Activated naive CD8-positive, alpha-beta T cell (primary cell): Measurements from ENCODE around the gene LYRM7.

ENCODE experiments used
- H3K27ac Mint-ChIP-seq: one replicate; pipeline ENCODE4 v1.8.0; 2021; ENCODE audit warnings: mixed read lengths
- H3K27me3 Mint-ChIP-seq: one replicate; pipeline ENCODE4 v1.8.0; 2021; ENCODE audit warnings: mixed read lengths
- H3K36me3 Mint-ChIP-seq: one replicate; pipeline ENCODE4 v1.8.0; 2021; ENCODE audit warnings: mixed read lengths
- H3K4me1 Mint-ChIP-seq: one replicate; pipeline ENCODE4 v1.8.0; 2021; ENCODE audit warnings: low read depth, mixed read lengths
- H3K4me3 Mint-ChIP-seq: one replicate; pipeline ENCODE4 v1.8.0; 2021; ENCODE audit warnings: mild to moderate bottlenecking, mixed read lengths
- H3K9me3 Mint-ChIP-seq: one replicate; pipeline ENCODE4 v1.8.0; 2021; ENCODE audit warnings: low read depth, mixed read lengths

The LYRM7 gene

GRCh38 chr5:131221888-131222287 is 51.1 kb downstream of the LYRM7 start:
- H3K4me1 Mint-ChIP-seq, result peaks cover 16% of the 10 kb centered on the region
- no peak overlapping the region for H3K27ac Mint-ChIP-seq
- H3K9me3 Mint-ChIP-seq, result no peaks in the 10 kb centered on the region
- no peak overlapping the region for H3K4me3 Mint-ChIP-seq
- H3K36me3 Mint-ChIP-seq, result no peaks in the 10 kb centered on the region
- H3K27me3 Mint-ChIP-seq, result no peaks in the 10 kb centered on the region

DNA sequence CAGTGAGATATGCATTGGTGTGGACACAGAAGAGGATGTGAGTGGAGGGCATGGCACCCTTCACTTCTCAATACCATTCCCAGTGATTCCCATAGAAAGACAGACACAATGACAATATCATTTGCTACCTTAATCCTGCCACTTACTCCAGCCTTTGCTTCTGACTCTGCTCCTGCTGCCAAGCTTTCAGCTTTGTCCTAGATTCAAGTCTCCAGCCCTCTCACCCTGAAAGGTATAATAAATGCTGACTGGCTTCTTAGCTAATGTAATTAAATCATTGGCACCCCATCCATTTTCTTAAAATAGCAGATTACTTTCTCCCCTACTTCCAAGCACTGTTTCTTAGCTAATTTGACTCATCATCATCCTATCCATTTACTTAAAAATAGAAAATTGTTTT is 52.0 kb downstream of the LYRM7 start:
- H3K4me1 Mint-ChIP-seq, result peaks cover 15% of the 10 kb centered on the region
- no peaks in the 10 kb centered on the region for H3K9me3 Mint-ChIP-seq
- no peak overlapping the region for H3K4me3 Mint-ChIP-seq
- H3K36me3 Mint-ChIP-seq, result no peaks in the 10 kb centered on the region
- no peak overlapping the region for H3K27ac Mint-ChIP-seq
- no peaks in the 10 kb centered on the region for H3K27me3 Mint-ChIP-seq

DNA sequence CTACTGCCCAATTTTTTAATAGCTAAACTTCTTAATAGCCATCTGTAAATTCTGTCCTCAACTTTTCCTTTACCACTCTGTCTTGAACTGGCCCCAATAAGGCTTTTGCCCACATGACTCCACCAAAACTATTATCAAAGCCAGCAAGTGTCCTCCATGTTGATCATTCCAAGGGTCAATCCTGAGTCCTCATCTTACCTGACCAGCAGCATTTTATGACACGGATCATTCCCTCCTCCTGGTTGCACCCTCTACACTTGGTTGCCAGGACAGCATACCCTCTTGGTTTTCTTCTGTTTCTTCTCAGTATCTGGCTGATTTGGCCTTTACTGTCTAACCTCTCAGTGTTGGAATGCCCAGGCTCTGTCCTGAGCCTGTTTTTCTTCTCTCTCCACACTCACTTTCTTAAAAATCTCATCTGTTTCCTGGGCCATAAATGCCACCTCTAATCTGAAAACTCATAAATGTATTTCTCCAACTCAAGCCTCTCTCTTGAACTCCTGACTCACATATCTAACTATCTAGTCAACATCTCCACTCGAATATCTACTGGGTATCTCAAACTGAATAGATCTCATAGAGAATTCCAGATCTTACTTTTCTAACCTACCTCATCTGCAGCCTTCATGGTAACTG is 53.1 kb downstream of the LYRM7 start:
- H3K4me3 Mint-ChIP-seq, result no peak overlapping the region
- H3K4me1 Mint-ChIP-seq, result peaks cover 10% of the 10 kb centered on the region
- H3K9me3 Mint-ChIP-seq, result no peaks in the 10 kb centered on the region
- no peak overlapping the region for H3K27ac Mint-ChIP-seq
- H3K36me3 Mint-ChIP-seq, result no peaks in the 10 kb centered on the region
- H3K27me3 Mint-ChIP-seq, result no peaks in the 10 kb centered on the region

DNA sequence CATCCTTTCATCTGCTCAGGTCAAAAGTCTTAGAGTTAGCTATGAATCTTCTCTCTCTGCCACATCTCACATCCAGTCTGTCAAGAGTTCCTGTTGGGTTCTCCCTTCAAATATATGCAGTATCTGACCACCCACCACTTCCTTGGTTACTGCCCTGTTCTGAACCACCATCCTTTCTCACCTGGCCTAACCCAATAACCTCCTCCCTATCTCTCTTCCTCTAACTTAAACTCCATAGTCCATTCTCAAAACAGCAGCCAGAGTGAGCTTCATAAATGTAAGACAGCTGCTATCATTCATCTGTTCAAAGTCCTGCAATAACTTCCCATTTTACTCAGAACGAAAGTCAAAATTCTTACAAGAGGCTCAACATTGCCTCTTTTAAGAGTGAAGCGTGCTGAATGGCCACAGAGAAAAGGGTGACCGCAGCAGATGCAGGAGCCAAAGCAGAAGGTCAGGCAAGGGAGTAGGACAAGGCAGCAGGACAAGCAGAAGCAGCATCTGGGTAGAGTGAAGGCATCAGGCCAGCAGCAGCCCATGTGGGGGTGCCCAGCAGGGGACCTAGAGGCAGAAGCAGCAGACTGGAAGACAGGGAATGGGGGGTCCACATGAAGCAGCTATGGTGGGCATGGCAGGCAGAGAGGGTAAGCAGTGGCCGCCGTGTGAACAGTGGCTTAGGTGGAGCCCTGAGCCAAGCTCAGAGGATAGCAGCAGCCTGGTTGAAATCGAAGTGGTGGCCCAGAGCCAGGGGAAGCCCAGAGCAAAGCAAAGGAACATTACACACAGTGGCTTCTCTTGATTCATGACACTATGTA is 53.9 kb downstream of the LYRM7 start:
- Mint-ChIP-seq H3K36me3 (no peaks in the 10 kb centered on the region), H3K4me1 (peaks cover 5% of the 10 kb centered on the region), H3K4me3 (no peak overlapping the region), H3K27me3 (no peaks in the 10 kb centered on the region), H3K9me3 (no peaks in the 10 kb centered on the region), H3K27ac (no peak overlapping the region)

DNA sequence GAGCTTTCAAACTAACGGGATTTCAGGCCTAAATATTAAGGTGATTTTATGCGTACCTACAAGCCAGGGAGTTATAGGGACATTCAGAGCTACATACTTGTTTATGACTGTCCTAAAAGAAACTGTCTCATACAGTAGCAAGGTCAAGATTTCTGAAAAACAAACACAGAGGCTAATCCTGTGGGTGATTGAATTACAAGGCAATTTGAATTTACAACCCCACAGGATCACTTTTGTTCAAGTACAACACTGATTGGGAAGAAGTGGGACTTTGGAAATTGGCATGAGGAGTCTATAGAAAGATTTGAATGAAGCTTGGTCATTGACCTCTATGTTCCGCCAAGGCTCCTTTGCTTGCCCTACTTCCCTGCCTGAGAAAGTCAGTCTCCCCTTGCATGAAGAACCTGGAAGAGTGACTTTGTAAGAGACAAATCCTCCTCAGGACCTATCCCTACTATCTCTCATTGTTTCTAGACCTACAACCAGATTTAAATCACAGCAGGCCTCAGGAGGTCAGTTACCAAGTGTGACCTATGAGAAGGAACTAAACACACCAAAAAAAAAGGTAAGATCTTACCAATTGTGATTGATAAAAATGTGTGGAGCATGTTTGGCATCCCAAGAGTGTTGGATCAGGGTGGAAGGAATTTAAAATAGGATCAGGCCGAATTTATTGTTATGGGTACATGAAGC is 54.7 kb downstream of the LYRM7 start:
- Mint-ChIP-seq H3K9me3 (no peaks in the 10 kb centered on the region), H3K27ac (no peak overlapping the region), H3K36me3 (no peaks in the 10 kb centered on the region), H3K4me3 (no peak overlapping the region), H3K4me1 (peaks cover 10% of the 10 kb centered on the region), H3K27me3 (no peaks in the 10 kb centered on the region)

DNA sequence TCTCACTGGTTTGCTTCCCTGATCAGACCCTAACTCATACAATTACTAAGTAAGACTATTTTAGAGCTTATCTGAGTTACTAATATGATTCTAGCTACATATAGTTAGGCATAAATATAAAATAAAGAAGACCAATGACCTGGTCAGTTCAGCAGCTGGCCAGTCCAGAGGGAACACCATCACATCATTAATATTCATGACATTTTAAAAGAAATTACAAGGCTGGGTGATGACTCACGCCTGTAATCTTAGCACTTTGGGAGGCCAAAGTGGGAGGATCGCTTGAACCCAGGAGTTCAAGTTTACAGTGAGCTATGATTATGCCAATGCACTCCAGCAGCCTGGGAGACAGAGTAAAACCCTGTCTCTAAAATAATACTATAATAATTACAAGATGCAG is 56.2 kb downstream of the LYRM7 start:
- no peaks in the 10 kb centered on the region for H3K9me3 Mint-ChIP-seq
- no peak overlapping the region for H3K4me3 Mint-ChIP-seq
- no peaks in the 10 kb centered on the region for H3K27me3 Mint-ChIP-seq
- H3K27ac Mint-ChIP-seq, result no peak overlapping the region
- H3K36me3 Mint-ChIP-seq, result no peaks in the 10 kb centered on the region
- H3K4me1 Mint-ChIP-seq, result peaks cover 16% of the 10 kb centered on the region

GRCh38 chr5:131228646-131229045 is 57.9 kb downstream of the LYRM7 start:
- H3K4me1 Mint-ChIP-seq, result peaks cover 16% of the 10 kb centered on the region
- no peaks in the 10 kb centered on the region for H3K27me3 Mint-ChIP-seq
- no peak overlapping the region for H3K4me3 Mint-ChIP-seq
- H3K36me3 Mint-ChIP-seq, result no peaks in the 10 kb centered on the region
- H3K9me3 Mint-ChIP-seq, result no peaks in the 10 kb centered on the region
- no peak overlapping the region for H3K27ac Mint-ChIP-seq

DNA sequence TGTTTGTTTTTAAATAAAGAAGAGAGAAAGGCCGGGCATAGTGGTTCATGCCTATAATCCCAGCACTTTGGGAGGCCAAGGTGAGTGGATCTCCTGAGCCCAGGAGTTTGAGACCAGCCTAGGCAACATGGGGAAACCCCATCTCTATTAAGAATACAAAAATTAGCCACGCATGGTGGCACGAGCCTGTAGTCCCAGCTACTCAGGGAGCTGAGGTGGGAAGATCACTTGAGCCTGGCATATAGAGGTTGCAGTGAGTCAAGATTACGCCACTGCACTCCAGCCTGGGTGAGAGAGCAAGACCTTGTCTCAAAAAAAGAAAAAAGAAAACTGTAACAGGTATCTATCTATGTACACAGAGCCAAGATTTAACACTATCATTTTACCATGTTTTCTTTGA is 58.9 kb downstream of the LYRM7 start:
- H3K4me1 Mint-ChIP-seq, result peaks cover 16% of the 10 kb centered on the region
- no peaks in the 10 kb centered on the region for H3K36me3 Mint-ChIP-seq
- no peak overlapping the region for H3K27ac Mint-ChIP-seq
- H3K9me3 Mint-ChIP-seq, result no peaks in the 10 kb centered on the region
- H3K4me3 Mint-ChIP-seq, result no peak overlapping the region
- no peaks in the 10 kb centered on the region for H3K27me3 Mint-ChIP-seq

GRCh38 chr5:131230406-131230805 is 59.7 kb downstream of the LYRM7 start:
- Mint-ChIP-seq H3K36me3 (no peaks in the 10 kb centered on the region), H3K27ac (peak overlapping the region; percentile 61), H3K4me3 (no peak overlapping the region), H3K9me3 (no peaks in the 10 kb centered on the region), H3K27me3 (no peaks in the 10 kb centered on the region), H3K4me1 (peaks cover 16% of the 10 kb centered on the region)

DNA sequence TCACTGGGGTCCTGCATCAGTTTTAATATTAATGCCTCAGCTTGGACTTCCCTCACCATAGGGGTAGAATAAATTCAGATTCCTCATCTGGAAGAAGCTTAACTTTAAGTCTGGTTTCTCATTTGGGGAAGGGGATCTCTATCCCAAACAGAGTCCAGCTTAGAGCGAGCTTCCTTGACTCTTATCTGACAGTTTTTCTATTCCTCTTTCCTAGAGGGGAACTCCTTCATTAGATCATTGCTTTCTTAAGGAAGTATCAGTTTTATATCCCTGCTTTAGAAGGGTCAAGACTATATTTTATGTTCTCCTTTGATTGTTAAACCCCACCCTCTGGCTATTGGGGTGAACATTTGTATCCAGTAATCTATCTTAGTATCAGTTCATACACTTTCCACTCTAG is 68.9 kb downstream of the LYRM7 start:
- Mint-ChIP-seq H3K36me3 (no peaks in the 10 kb centered on the region), H3K9me3 (no peaks in the 10 kb centered on the region), H3K4me3 (no peak overlapping the region), H3K4me1 (peaks cover 12% of the 10 kb centered on the region), H3K27ac (no peak overlapping the region), H3K27me3 (no peaks in the 10 kb centered on the region)

DNA sequence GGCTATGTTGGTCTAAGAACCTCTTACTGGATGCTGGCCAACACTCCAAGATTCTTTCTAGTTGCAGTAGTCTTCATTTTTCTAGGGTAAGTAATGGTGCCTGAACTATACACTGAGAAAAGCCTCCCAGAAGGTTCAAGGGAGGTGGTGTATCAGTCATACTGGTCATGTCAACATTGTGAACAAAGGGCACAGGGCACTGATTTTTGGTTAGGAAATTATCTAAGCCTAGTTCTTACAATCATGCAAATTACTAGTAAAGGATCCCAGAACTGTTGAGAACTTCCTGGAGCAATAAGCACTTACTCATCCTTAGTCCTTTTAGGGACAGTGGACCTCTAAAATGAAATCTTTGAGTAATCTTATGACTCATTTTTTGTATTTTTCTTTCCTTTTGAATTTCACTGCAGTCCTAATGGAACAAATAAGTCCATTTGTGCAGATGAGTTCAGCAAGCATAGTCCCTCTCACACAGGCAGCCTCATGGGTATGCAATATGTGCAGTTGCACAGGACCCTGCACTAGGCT is 72.0 kb downstream of the LYRM7 start:
- no peak overlapping the region for H3K4me3 Mint-ChIP-seq
- peaks cover 16% of the 10 kb centered on the region for H3K4me1 Mint-ChIP-seq
- no peaks in the 10 kb centered on the region for H3K36me3 Mint-ChIP-seq
- no peaks in the 10 kb centered on the region for H3K27me3 Mint-ChIP-seq
- H3K27ac Mint-ChIP-seq, result peak overlapping the region; percentile 28
- H3K9me3 Mint-ChIP-seq, result no peaks in the 10 kb centered on the region

- Mint-ChIP-seq H3K4me3 (no peak overlapping the region), H3K27me3 (no peaks in the 10 kb centered on the region), H3K36me3 (no peaks in the 10 kb centered on the region), H3K27ac (no peak overlapping the region), H3K4me1 (peaks cover 29% of the 10 kb centered on the region), H3K9me3 (no peaks in the 10 kb centered on the region)
Measured at GRCh38 chr5:131245312-131245711, 74.6 kb downstream of the LYRM7 start.

DNA sequence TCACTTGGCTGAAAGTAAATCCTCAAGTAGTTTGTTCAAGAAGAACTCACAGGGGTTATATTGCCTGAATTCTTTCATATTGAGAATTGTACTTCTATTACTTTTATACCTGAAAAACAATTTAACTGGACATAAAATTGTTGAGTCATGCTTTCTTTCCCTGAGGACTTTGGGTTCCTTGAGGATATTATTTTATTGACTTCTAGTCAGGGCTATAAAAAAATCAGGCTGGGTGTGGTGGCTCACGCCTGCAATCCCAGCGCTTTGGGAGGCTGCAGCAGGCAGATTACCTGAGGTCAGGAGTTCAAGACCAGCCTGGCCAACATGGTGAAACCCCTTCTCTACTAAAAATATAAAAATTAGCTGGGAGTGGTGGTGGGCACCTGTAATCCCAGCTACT is 75.2 kb downstream of the LYRM7 start:
- H3K9me3 Mint-ChIP-seq, result no peaks in the 10 kb centered on the region
- peaks cover 34% of the 10 kb centered on the region for H3K4me1 Mint-ChIP-seq
- no peak overlapping the region for H3K4me3 Mint-ChIP-seq
- H3K27me3 Mint-ChIP-seq, result no peaks in the 10 kb centered on the region
- H3K36me3 Mint-ChIP-seq, result no peaks in the 10 kb centered on the region
- no peak overlapping the region for H3K27ac Mint-ChIP-seq

DNA sequence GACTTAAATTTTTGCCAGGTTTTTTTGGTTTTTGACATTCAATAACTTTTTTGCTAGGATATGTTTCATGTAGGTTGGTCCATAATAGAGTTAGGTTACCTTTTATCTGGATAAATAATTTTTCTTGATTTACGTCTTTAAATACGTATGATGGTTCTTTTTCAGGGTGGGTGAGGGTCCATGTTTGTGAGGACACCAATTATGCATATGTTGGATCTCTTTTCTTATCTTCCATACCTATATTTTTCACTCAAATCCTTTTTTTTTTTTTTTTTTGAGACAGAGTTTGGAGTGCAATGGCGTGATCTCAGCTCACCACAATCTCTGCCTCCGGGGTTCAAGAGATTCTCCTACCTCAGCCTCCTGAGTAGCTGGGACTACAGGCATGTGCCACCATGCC is 75.8 kb downstream of the LYRM7 start:
- Mint-ChIP-seq H3K4me3 (no peak overlapping the region), H3K27ac (no peak overlapping the region), H3K9me3 (no peaks in the 10 kb centered on the region), H3K27me3 (no peaks in the 10 kb centered on the region), H3K4me1 (peaks cover 40% of the 10 kb centered on the region), H3K36me3 (no peaks in the 10 kb centered on the region)

- Mint-ChIP-seq H3K9me3 (no peaks in the 10 kb centered on the region), H3K4me3 (peak overlapping the region; percentile 94), H3K27ac (peak overlapping the region; percentile 97), H3K36me3 (no peaks in the 10 kb centered on the region), H3K27me3 (no peaks in the 10 kb centered on the region), H3K4me1 (peaks cover 57% of the 10 kb centered on the region)
Measured at GRCh38 chr5:131250751-131251475, 80.2 kb downstream of the LYRM7 start.
